HG03378 (cell line): ENCODE measurements around the gene NBAS.

Experiments used
- ATAC-seq: cut with Tn5 transposase; IDR thresholded peaks from one replicate; pipeline ENCODE4 v1.9.1; 2021; ENCODE audit warnings: mild to moderate bottlenecking, moderate library complexity; ENCODE audit not compliant: unreplicated experiment

NBAS gene

DNA sequence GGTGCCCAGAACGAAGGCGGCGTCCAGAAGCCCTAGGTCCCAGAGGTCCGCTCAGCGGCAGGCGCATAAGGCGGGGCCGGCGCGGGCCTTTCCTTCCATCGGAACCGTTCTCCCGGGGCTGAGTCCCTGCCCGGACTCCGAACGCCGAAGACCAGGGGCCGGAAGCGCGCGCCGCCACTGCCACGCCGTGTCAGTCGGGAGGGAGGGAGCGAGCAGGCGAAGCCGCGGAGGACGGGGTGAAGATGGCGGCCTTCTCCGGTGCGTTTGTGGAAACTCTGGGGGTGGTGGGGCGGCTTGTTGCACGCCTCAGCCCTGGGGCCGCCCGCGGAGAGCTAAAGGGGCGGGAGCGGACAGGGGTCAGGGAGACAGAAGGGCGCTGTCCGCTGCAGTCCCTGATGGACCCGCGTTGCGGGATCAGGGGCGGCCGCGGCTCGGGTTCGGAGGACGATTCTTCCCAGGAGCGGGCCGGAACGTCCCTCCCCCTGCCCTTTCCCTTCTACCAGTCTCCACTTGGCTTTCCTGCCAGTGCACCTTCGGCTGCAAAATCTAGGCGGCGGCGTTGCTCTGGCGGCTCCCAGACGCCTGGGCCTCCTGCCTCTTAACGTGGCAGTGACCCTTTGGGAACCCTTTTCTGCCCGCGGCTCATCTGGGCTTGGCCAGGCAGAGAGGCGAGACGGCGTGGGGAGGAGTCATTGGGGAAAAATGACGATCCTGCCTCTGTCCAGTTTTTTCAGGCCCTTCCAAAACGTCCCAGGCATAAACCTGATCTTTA is 30.7 kb upstream of the NBAS start, which contains the start of gene DDX1:
Gene DDX1, plus strand, starts transcription at position 177 of the 772 bp plus-strand sequence. Its CDS starts 66 bp downstream, at position 243.
- ATAC-seq = peak; percentile 83

DNA sequence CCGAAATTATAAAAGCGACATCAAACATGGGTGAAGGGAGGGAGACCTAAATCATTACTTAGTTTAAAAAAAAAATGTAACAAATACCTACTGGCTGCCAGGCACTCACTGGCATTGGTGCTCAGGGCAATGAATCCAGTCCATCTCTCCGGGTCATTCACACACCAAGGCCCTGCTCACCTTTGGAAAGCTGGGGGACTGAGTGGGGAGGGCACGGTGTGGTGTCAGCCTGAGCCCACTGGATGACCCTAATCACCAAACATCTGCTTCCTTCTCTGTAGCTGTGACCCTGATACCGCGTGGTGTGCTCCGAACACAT is 30.2 kb upstream of the NBAS start:
- no peak for ATAC-seq

DNA sequence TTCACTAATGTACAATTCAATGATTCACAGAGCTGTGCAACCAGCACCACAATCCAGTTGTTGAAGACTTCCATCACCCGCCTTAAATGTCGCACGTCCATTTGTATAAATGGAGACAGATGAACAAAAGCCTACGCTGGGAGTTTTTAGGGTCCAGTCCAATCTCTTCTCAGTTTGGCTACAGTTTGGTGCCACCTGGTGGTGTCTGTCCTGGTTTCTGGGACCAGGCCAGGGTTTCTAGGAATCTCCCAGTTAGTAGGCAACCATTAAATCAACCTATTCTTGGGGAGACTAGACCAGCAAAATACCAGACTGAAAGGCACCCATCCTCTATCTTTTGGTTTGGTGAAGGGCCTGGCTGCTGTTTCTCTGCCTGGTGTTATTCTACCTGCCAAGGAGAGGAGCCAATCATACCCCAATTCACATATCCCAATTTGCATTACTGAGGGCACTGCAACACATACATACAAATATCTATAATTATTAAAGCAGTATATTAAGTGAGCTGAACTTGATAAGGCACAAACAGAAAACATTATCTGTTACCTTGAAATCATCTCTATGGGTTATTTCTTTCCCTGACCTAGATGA is 27.3 kb upstream of the NBAS start:
- no peak for ATAC-seq

DNA sequence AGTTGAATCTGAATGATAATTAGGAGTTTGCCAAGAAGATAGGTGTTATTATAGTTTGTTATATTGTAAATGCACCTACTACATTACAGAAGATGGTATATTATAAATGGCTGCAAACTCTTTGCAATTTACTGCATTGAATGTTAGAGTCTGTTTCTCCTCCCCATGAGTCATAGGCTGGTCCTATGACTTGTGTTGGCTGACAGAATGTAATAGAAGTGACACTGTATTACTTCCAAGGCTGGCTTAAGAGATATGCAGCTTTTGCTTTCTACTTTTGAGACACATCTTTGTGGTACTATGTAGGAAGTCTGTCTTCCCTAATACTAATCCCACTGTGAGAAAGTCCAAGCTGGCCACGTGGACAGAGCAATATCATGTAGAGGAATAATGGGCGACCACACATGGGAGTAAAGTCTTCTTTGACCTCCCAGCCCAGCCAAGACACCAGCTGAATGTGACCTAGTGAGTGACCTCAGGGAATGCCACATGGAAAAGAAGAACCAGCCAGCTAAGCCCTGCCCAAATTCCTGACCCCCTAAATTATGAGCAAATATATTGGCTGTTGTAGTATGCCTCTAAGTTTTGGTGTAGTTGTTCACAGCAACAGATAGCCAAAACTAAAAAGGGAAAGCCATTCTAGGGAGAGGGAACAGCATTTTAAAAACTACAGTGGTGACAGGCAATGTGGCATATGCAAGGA is 23.8 kb upstream of the NBAS start:
- ATAC-seq = no peak

DNA sequence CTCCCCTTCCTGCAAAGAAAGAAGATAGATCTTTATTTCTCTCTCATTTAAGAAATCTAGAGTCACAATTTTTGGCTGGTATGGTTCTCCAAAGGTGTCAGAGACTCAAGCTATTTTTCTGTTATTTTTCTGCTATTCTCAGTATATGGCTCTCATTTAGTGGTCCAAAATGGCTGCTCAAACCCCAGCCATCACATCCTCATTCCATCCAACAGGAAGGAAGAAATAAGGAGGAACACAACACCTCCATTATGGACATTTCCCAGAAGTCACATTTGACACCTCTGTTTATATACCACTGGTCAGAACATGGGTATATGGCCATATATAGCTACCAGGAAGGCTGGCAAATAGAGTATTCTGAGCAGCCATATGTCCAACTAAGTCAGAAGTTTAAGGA is 23.2 kb upstream of the NBAS start:
- ATAC-seq = no peak

- ATAC-seq = no peak
These were observed 22.7 kb upstream of the NBAS start for GRCh38 chr2:15583826-15584225.

DNA sequence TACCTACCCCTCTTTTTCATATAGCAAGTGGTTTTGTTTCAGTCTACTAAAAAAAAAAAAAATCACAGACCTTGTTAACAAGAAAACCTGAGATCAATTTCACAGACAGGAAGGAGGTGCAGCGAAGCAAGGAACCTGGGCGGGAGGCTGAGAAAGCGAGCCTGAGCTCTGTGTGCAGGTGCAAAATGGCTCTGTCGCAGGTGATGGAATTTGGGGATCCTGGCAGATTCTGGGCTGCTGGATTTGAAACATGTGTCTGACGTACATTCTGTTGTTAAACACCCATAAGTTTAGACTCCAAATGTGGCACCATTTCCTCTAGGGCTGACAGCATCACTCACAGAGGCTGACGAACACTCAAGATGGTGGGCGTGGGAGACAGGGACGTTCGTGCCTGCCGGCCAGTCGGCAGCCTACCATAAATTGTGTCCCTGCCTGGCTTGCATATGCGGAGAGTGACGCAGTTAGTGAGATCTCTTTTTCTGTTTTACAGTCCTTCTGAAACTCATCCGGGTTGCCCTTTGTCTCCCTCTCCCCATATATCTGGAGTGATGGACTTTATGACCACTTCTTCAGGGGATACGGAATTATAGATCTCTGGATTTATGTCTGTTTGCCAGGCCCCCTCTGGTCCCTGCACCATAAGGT is 21.7 kb upstream of the NBAS start:
- no peak for ATAC-seq

- no peak for ATAC-seq
These were observed 19.3 kb upstream of the NBAS start for GRCh38 chr2:15580451-15580850.

- ATAC-seq = no peak
These were observed 18.5 kb upstream of the NBAS start for GRCh38 chr2:15579641-15580040.

DNA sequence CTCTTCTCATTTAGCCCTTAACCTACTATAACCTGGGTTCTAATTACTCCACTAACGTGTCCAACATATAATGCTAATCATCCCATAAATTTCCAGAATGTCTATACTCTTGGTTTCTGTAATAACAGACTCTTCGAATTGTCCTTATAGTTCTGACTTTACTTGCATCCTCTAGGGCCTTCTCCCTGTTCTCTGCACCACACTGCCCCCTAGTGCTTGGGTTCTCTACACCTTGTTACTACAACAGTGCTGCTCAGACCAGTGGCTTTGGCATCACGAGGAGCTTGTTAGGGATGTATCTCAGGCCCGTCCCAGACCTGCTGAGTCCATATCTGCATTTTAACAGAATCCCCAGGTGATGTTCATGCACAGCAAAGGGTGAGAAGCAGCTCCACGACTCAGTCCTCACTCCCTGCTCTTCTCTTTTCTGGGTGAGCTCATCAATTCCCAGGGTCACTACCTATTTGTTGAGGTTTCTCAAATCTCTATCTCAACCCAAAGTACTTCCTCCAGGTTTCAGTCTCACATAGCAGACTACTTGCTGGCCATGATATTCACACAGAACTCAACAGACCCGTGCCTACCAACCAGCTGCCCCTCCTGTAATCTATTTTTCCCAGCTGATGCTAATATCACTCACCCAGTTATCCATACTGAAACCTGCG is 16.1 kb upstream of the NBAS start:
- peak; percentile 88 for ATAC-seq

DNA sequence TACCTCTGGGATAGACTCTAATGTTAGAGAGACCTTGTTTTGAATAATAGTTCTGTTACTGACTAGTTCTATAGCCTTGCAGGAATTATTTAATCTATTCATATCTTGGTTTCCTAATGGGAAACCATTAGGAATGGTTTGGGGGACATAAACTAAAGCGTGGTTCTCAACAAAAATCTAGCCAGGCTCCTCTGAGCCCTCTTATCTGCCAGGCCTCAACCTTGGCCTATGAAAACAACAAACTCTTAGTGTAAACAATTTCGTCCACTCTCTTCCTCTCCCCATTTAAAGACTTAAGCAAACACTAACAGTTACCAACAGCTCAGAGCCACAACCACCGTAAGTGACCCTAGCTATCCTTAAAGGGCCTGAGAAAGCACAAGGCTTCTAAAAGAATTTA is 10.6 kb upstream of the NBAS start:
- ATAC-seq = no peak

GRCh38 chr2:15570104-15570503 is 9.0 kb upstream of the NBAS start:
- no peak for ATAC-seq

GRCh38 chr2:15568874-15569273 is 7.7 kb upstream of the NBAS start:
- ATAC-seq = no peak

DNA sequence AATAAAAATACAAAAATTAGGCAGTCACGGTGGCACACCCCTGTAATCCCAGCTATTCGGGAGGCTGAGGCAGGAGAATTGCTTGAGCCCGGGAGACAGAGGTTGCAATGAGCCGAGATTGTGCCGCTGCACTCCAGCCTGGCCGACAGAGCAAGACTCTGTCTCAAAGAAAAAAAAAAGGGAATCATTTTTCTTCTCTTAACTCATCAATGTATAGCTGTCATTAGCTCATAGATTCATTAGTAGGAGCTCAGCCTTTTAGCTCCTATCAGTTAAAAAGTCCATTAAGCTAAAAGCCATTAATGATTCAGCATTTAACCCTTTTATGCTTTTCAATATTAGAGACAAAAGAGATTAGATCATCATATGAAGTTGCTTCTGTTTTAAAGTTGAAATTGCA is 5.8 kb upstream of the NBAS start:
- ATAC-seq = no peak

- ATAC-seq = no peak
These were observed 5.0 kb upstream of the NBAS start for GRCh38 chr2:15565994-15566671.

DNA sequence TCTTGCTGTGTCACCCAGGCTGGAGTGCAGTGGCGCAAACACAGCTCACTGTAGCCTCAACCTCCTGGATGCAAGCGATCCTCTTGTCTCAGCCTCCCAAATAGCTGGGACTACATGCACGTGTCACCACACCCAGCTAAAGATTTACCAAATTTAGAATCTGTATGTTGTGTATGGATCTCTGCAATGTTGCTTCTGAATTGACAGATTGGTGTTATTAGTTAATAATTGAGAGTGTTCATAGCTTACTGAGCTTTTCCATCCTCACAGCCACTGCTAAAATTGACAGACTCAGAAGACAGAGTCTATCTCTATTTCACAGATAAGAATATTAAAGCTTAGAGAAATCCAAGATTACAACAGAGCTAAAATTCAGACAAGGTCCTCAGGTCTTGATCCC is 4.3 kb upstream of the NBAS start:
- no peak for ATAC-seq

DNA sequence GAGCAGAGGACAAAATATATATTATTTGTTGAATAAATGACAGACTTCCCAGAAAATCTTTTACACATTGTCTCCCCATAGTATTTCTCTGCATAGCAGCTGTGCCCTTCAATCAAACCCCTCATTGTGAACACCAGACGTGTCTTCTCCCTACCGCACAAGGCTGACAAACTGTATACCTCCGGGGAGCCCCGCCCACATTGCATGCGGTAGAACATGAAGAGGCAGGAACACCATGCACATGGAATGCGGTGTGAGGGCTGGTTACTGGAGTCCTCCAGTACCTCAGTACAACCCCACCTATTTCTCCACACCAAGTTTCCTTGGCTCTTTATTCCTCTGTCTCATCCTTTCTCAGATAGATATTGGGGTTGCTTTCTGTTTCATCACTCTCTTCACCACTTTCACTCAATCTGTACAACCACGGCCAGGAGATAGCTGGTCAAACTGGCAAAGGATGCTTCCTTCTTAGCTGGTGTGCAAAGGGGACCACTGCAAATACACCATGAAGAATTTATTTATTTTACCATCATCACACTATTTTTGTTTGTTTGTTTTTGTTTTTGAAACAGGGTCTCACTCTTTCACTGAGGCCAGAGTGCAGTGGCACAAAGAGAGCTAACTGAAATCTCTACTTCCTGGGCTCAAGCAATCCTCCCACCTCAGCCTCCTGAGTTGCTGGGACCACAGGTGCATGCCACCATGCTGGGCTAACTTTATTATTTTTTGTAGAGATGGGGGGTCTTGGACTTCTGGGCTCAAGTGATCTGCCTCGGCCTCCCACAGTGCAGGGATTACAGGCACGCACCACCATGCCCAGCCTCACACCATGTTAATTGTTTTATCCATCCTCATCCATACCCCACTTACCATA is 2.3 kb upstream of the NBAS start:
- no peak for ATAC-seq

DNA sequence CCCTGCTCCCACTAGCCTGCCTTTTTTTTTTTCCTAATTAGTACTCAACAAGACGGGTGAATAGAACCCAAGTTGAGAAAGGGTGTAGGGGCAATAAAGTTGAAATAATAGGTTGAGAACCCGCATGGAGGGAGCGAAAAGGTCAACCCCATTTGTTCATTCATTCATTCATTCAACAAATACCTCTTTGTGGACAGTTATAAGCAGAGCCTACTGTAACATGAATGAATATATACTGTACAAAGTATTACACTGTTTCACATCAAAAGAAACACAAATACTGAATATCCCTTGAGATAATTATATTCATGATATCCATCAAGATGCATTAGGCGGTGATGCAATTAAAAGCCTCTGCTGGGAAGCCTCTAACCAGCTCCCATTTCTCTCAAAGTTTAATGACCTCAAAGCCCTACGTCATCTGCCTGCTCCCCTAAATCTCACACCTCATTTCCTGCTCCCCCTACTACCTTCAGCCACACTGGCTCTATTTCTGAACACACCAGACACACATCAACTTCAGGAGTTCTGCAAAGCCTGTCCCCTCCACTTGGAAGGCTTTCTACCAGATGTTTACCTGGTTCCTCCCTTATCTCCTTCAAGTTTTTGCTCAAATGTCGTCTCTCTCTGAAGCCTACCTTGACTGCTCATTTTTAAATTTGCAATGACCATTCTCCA is 1.4 kb upstream of the NBAS start:
- no peak for ATAC-seq
